ENCODE data around the gene G6PD.
A peak's percentile ranks its signal among the peaks of the same experiment; 100 is the strongest.

G6PD gene

GRCh38 chrX:154494715-154495114 lies 51.9 kb downstream of the G6PD start:
- no peaks in the 10 kb centered on the region for H3K27me3 ChIP-seq (ENCODE audit: control insufficient read depth in 1 of 2, insufficient read depth in 2 of 2, low read length in 2 of 2)
- no peak overlapping the region for H3K27ac ChIP-seq (ENCODE audit: low read depth, low read length)
- no peak overlapping the region for H3K4me3 ChIP-seq (ENCODE audit: low read depth in 1 of 2, low read length in 2 of 2)
- H3K9me3 ChIP-seq (ENCODE audit: low read length) = no peaks in the 10 kb centered on the region
- H3K36me3 ChIP-seq (ENCODE audit: insufficient read depth, low read length) = no peaks in the 10 kb centered on the region
- no peak overlapping the region for H3K9ac ChIP-seq (ENCODE audit: low read length)
- no peaks in the 10 kb centered on the region for H3K4me1 ChIP-seq (ENCODE audit: insufficient read depth, low read length)

GRCh38 chrX:154490414-154491083 lies 56.1 kb downstream of the G6PD start, which contains the start of gene SLC10A3:
SLC10A3 (minus strand) TSS chrX:154490629; CDS start chrX:154488940, 1,689 bp downstream.
- no peaks in the 10 kb centered on the region for H3K27me3 ChIP-seq (ENCODE audit: control insufficient read depth in 1 of 2, insufficient read depth in 2 of 2, low read length in 2 of 2)
- H3K36me3 ChIP-seq (ENCODE audit: insufficient read depth, low read length) = peaks cover 5% of the 10 kb centered on the region
- H3K9me3 ChIP-seq (ENCODE audit: low read length) = no peaks in the 10 kb centered on the region
- H3K27ac ChIP-seq (ENCODE audit: low read depth, low read length) = peak within 1 kb of the TSS; percentile 61
- H3K4me3 ChIP-seq (ENCODE audit: low read depth in 1 of 2, low read length in 2 of 2) = peak within 1 kb of the TSS; percentile 58 to 63
- peak within 1 kb of the TSS; percentile 57 for H3K9ac ChIP-seq (ENCODE audit: low read length)
- peaks cover 10% of the 10 kb centered on the region for H3K4me1 ChIP-seq (ENCODE audit: insufficient read depth, low read length)

- Histone ChIP-seq H3K4me1 (ENCODE audit: insufficient read depth, low read length) (peaks cover 15% of the 10 kb centered on the region), H3K4me3 (ENCODE audit: low read depth in 1 of 2, low read length in 2 of 2) (peak overlapping the region; percentile 58 to 63), H3K27ac (ENCODE audit: low read depth, low read length) (peak overlapping the region; percentile 56), H3K9ac (ENCODE audit: low read length) (peak overlapping the region; percentile 57), H3K27me3 (ENCODE audit: control insufficient read depth in 1 of 2, insufficient read depth in 2 of 2, low read length in 2 of 2) (no peaks in the 10 kb centered on the region), H3K9me3 (ENCODE audit: low read length) (no peaks in the 10 kb centered on the region), H3K36me3 (ENCODE audit: insufficient read depth, low read length) (peaks cover 10% of the 10 kb centered on the region)
These were observed 56.6 kb downstream of the G6PD start for GRCh38 chrX:154490021-154490413.

- no peak overlapping the region for H3K9ac ChIP-seq (ENCODE audit: low read length)
- peaks cover 17% of the 10 kb centered on the region for H3K36me3 ChIP-seq (ENCODE audit: insufficient read depth, low read length)
- peaks cover 17% of the 10 kb centered on the region for H3K4me1 ChIP-seq (ENCODE audit: insufficient read depth, low read length)
- H3K27me3 ChIP-seq (ENCODE audit: control insufficient read depth in 1 of 2, insufficient read depth in 2 of 2, low read length in 2 of 2) = no peaks in the 10 kb centered on the region
- H3K4me3 ChIP-seq (ENCODE audit: low read depth in 1 of 2, low read length in 2 of 2) = peak overlapping the region in 1 of 2 donors; percentile 63
- H3K9me3 ChIP-seq (ENCODE audit: low read length) = no peaks in the 10 kb centered on the region
- H3K27ac ChIP-seq (ENCODE audit: low read depth, low read length) = no peak overlapping the region
These were observed 57.5 kb downstream of the G6PD start for GRCh38 chrX:154489182-154489581.

GRCh38 chrX:154488336-154489075 lies 58.1 kb downstream of the G6PD start:
- Histone ChIP-seq H3K36me3 (ENCODE audit: insufficient read depth, low read length) (peaks cover 20% of the 10 kb centered on the region), H3K9me3 (ENCODE audit: low read length) (no peaks in the 10 kb centered on the region), H3K4me1 (ENCODE audit: insufficient read depth, low read length) (peaks cover 17% of the 10 kb centered on the region), H3K9ac (ENCODE audit: low read length) (no peak overlapping the region), H3K27ac (ENCODE audit: low read depth, low read length) (no peak overlapping the region), H3K4me3 (ENCODE audit: low read depth in 1 of 2, low read length in 2 of 2) (no peak overlapping the region), H3K27me3 (ENCODE audit: control insufficient read depth in 1 of 2, insufficient read depth in 2 of 2, low read length in 2 of 2) (no peaks in the 10 kb centered on the region)

- Histone ChIP-seq H3K4me3 (ENCODE audit: low read depth in 1 of 2, low read length in 2 of 2) (no peak overlapping the region), H3K9me3 (ENCODE audit: low read length) (no peaks in the 10 kb centered on the region), H3K9ac (ENCODE audit: low read length) (no peak overlapping the region), H3K27me3 (ENCODE audit: control insufficient read depth in 1 of 2, insufficient read depth in 2 of 2, low read length in 2 of 2) (no peaks in the 10 kb centered on the region), H3K36me3 (ENCODE audit: insufficient read depth, low read length) (peaks cover 20% of the 10 kb centered on the region), H3K4me1 (ENCODE audit: insufficient read depth, low read length) (peaks cover 17% of the 10 kb centered on the region), H3K27ac (ENCODE audit: low read depth, low read length) (no peak overlapping the region)
These were observed 58.9 kb downstream of the G6PD start for GRCh38 chrX:154487518-154488290.

- Histone ChIP-seq H3K36me3 (ENCODE audit: insufficient read depth, low read length) (peaks cover 20% of the 10 kb centered on the region), H3K27me3 (ENCODE audit: control insufficient read depth in 1 of 2, insufficient read depth in 2 of 2, low read length in 2 of 2) (no peaks in the 10 kb centered on the region), H3K4me1 (ENCODE audit: insufficient read depth, low read length) (peaks cover 17% of the 10 kb centered on the region), H3K9me3 (ENCODE audit: low read length) (no peaks in the 10 kb centered on the region), H3K27ac (ENCODE audit: low read depth, low read length) (peak within 1 kb of the TSS; percentile 58), H3K9ac (ENCODE audit: low read length) (peak within 1 kb of the TSS; percentile 27), H3K4me3 (ENCODE audit: low read depth in 1 of 2, low read length in 2 of 2) (peak within 1 kb of the TSS; percentile 54 to 56)
These were observed 60.0 kb downstream of the G6PD start, which contains the start of gene UBL4A for GRCh38 chrX:154486396-154487207. UBL4A (minus strand) TSS chrX:154486615; CDS start chrX:154486584, 31 bp downstream.

GRCh38 chrX:154486052-154486395 lies 60.6 kb downstream of the G6PD start:
- Histone ChIP-seq H3K4me1 (ENCODE audit: insufficient read depth, low read length) (peaks cover 17% of the 10 kb centered on the region), H3K4me3 (ENCODE audit: low read depth in 1 of 2, low read length in 2 of 2) (peak overlapping the region; percentile 54 to 56), H3K27ac (ENCODE audit: low read depth, low read length) (peak overlapping the region; percentile 58), H3K9ac (ENCODE audit: low read length) (no peak overlapping the region), H3K27me3 (ENCODE audit: control insufficient read depth in 1 of 2, insufficient read depth in 2 of 2, low read length in 2 of 2) (no peaks in the 10 kb centered on the region), H3K9me3 (ENCODE audit: low read length) (no peaks in the 10 kb centered on the region), H3K36me3 (ENCODE audit: insufficient read depth, low read length) (peaks cover 20% of the 10 kb centered on the region)

DNA sequence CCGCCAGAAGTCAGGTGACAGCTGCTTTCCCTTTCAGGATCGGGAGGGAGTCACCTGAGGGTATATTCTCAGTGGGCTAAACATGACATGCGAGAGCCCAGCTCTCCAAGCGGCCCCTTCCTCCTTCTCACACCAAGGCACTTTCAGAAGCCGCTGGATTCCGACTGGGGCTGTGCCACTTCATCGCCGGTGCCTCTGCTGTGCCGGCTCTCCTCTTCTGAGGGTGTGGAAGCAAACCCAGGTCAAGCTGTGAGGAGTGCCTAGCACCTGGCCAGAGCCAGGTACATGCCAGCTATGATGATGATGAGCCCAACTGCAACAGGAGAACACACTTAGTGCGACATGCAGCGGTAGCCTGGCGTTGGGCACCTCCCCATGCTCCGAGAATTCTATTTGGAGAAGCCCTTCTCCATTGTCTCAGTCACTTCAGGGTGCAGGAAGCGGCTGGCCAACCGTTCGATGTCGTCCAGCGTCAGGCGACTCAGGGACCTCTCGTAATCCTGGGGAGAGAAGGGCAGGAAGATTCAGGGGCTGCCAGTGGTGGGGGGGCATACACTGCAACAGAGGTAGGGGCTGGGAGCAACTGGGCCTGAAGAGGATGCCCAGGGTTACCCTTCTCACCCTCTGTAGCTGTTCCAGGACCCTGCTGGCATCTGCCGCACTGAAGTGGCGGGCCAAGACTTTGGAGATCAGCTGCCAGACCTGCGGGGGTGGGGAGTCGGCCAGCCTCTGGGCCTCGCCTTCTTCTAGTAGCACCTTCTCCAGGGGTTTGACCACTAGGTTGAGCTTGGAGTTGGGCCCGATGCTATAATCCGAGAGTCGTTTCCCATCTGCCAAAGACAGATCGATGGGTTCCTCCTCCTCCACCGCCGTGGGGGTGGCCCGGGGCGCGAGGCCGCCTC lies 61.2 kb downstream of the G6PD start:
- Histone ChIP-seq H3K27me3 (ENCODE audit: control insufficient read depth in 1 of 2, insufficient read depth in 2 of 2, low read length in 2 of 2) (no peaks in the 10 kb centered on the region), H3K4me3 (ENCODE audit: low read depth in 1 of 2, low read length in 2 of 2) (peak overlapping the region; percentile 54 to 56), H3K27ac (ENCODE audit: low read depth, low read length) (peak overlapping the region; percentile 58), H3K4me1 (ENCODE audit: insufficient read depth, low read length) (peaks cover 17% of the 10 kb centered on the region), H3K9me3 (ENCODE audit: low read length) (no peaks in the 10 kb centered on the region), H3K36me3 (ENCODE audit: insufficient read depth, low read length) (peaks cover 20% of the 10 kb centered on the region), H3K9ac (ENCODE audit: low read length) (peak overlapping the region; percentile 27)

All from muscle layer of colon (tissue), 2 donors.